Endometrial microvascular endothelial cells (primary cell): Measurements from ENCODE around the gene RASA4. TPM values are rescaled to one million over a fixed set of nuclear protein-coding genes. Genes with fewer than 3 reads are reported as not detected.
"Not testable (repeated sequence)": the region's sequence is repeated elsewhere in the genome, so short reads cannot be mapped to it uniquely, and the experiment has no call there.

ENCODE experiments used
- in situ Hi-C: cut with HindIII; loops from 2 replicates; pipeline ENCODE4 v1.10.0; 2017; ENCODE audit warnings: low sequenced_read_pairs, low pct_unique_long_range_greater_than_20kb; ENCODE audit errors: inconsistent ontology term
- total RNA-seq: library from RNA; depleted of rRNA; stranded (reverse); fragments of >200 nt; gene quantifications from one replicate; pipeline ENCODE4 v1.2.3, GENCODE V29; 2015; ENCODE audit errors: inconsistent ontology term

RASA4 gene
- total RNA-seq: 6.9 TPM

DNA sequence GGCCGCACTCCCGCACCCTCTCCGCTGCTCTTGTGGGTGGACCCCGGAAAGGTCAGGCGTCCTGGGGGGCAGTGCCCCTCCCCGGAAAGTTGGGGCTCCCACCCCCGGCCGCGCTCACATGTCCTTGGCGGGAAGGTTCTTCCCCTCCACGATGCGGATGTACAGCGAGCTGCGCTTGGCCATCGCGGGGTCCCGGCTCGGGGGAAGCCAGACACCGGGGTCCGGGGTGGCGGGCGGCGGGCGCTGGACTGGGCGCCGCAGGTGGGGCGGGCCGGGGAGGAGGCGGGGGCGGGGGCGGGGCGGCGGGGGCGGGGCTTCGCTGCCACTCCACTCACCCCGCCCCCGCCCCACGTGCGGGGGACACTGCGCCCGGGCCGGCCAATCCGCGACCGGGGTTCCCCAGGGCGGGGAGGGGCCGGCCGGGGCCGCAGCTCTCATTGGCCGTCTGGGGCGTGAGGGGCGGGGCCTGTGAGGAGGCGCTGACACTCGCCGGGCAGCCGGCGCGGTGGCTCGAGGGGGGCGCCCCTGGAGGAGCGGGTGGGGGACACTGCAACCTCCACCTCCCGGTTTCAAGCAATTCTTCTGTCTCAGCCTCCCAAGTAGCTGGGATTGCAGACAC lies at the start of gene RASA4:
TSS of gene RASA4 (minus strand) at position 250 of the 619 bp plus-strand sequence. CDS start at position 183, 67 bp downstream.
- in situ Hi-C loops: not testable (repeated sequence)

DNA sequence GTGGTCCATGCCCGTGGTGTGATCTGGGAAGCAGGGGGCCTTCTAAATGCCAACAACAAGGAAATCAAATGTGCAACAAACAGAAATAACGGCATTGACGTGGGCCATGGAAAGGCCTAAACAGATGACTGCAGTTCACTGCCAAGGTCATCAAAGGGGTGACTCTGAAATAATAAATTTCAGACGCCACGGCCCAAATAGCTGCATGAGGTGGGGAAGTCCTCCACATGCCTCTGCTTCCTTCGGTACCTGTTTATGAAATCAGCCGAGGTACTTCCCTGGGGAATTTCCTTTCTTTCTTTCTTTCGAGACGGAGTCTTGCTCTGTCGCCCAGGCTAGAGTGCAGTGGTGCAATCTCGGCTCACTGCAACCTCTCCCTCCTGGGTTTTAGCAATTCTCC lies 48.2 kb upstream of the RASA4 start:
- in situ Hi-C loops: not testable (repeated sequence)

DNA sequence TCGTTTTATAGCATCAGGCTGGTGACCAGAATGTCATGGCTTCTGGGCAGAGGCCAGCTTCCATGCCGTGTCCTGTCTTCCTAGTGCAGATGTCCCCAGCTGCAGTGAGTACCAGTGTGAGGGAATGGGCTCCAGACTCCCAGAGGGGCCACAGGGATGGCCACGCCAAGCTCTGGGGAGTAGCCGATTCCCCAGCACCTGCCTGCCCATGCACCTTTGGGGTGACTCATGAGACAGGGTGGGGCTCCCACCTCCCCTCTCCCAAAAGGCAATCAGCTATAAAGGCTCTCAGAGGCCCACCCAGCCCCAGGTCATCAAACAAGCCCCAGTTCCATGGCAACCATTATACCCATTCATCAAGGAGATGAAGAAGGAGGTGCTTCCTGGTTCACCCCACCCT lies 33.4 kb upstream of the RASA4 start, which contains the start of gene SPDYE2B:
TSS of gene SPDYE2B (plus strand) at position 396 of the 400 bp plus-strand sequence. CDS start 2,030 bp downstream, outside the sequence.
- in situ Hi-C loops: not testable (repeated sequence)

DNA sequence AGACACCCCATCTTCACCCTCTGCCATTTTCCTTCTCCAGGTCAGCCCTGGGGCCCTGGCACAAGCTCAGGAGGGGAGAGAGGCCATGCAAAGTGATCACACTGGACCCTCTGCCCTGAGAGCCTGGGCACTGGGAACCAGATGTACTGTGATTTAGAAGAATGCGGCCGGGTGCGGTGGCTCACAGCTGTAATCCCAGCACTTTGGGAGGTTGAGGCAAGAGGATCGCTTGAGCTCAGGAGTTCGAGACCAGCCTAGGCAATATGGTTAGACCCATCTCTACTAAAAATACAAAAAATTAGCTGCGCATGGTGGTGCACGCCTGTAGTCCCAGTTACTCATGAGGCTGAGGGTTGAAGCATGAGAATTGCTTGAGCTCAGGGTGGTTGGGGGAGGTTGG lies 31.3 kb upstream of the RASA4 start:
- in situ Hi-C loops: not testable (repeated sequence)

DNA sequence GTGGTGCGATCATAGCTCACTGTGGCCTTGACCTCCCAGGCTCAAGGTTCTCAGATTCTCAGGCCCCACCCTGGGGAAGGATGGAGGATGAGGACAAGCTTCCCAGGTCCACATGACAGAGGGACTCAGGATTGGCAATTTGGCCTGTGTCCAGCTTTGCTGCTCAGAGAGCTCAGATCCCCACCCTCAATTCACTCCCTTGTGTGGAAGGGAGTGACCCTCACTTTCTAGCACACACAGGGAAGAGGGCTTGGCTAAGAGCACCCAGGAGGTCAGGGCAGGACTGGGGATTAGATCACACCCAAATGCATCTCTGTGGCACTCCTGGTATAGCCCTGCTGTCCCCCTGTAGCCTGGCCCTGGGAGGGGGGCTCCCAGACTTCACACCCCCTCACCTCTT lies 26.8 kb upstream of the RASA4 start:
- in situ Hi-C loops: not testable (repeated sequence)

DNA sequence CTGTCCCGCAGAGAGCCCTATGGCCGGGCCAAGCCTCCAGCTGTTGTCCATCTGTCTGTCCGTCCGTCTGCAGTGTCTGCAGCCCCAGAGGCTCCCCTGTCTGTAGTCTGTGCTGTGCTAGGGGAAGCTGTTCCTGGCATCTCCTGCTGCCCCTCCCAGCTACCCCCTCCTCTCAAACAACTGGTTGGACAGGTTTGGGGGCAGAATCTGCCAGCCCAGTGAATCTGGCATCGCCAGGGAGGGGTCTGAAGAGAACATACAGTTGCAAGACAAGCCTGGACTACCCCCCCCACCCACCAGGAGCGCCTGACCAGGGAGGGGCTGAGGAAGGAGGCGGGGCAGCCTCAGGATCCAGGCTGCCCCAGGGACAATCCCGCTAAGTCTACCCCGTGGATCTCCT lies 26.1 kb upstream of the RASA4 start, which contains the start of gene UPK3BL1:
TSS of gene UPK3BL1 (minus strand) at position 101 of the 400 bp plus-strand sequence. CDS start at position 51, 50 bp downstream.
- in situ Hi-C loops: not testable (repeated sequence)

DNA sequence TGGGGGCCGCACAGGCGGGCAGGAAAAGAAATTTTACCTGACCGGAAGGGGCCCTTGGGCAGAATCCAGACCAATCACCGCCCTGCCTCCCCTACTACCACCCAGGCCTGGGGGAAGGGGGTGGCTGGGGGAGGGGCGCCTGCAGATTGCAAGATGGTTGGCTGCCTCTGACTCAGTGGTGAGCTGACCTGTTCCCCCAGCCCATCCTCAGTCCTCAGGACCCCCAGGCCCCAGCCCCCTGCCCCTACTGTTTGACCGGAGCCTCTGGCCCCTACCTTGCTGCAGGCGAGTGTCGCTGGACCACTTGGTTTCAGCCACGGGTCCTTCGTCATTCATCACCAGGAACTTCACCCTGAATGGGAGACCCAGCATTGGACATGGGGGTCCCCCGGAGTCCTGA lies 22.3 kb upstream of the RASA4 start:
- in situ Hi-C loops: not testable (repeated sequence)

DNA sequence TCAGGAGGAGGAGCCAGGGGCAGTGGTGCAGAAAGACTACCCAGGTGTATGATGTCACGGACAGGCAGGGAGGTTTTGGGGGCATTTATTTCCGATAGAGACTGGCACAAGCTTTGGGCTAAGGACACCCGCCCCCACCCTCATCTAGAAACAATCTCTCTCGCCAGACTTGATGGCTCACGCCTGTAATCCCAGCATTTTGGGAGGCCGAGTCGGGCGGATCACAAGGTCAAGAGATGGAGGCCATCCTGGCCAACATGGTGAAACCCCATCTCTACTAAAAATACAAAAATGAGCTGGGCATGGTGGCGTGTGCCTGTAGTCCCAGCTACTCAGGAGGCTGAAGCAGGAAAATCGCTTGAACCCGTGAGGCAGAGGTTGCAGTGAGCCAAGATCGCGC lies 20.4 kb upstream of the RASA4 start:
- in situ Hi-C loops: not testable (repeated sequence)

DNA sequence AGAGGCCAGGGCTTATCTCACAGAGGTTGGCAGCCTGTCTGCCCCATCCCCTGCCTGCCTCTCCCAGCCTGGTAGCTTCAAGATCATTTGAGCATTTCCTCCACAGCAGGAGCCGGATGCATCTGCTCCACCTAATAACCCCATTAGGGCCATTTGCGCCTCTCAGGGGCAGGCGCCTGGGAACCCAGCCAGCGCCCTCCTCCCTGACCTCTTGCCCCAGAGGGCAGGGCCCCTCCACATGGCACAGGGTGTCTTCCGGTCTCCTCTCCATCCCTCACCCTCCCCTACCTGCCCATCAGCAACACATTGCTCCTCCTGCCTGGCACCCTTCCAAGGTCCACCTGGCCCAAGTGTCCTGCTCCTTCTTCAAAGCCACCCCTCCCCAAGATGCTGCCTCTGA lies 18.8 kb upstream of the RASA4 start:
- in situ Hi-C loops: not testable (repeated sequence)

DNA sequence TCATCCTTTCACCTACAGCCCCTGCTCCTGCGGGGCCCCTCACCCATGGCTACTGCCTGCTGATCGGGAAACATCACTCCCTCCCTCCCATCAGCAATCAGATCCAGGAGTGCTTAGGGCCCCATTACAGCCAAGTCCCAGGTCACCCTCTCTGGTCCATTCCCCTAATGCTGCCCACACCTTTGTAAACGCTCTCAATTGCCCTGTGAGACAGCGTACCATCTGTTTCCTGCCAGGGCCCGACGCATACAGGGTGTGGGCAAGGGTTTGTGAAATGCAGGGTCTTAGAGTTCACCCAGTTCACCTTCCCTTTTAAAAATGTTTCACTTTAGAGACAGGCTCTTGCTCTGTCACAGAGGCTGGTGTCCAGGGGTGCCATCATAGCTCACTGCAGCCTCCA lies 17.7 kb upstream of the RASA4 start:
- in situ Hi-C loops: not testable (repeated sequence)

DNA sequence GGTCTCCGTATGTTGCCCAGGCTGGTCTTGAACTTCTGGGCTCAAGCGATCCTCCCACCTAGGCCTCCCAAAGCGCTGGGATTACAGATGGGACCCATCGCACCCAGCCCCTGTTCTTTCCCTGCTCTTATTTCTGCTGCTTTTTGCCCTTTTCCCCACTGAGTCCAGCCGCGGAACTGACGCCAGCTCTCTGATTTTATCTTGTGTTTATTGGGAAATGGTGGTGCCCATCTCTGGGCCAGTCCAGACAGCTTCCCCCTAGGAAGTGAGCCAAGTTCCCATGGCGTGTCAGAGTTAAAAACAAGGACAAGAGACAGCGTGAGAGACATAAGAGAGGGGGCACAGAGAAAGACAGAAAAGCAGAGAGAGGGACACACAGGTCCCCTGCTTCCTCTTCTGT lies 14.1 kb upstream of the RASA4 start:
- in situ Hi-C loops: not testable (repeated sequence)

DNA sequence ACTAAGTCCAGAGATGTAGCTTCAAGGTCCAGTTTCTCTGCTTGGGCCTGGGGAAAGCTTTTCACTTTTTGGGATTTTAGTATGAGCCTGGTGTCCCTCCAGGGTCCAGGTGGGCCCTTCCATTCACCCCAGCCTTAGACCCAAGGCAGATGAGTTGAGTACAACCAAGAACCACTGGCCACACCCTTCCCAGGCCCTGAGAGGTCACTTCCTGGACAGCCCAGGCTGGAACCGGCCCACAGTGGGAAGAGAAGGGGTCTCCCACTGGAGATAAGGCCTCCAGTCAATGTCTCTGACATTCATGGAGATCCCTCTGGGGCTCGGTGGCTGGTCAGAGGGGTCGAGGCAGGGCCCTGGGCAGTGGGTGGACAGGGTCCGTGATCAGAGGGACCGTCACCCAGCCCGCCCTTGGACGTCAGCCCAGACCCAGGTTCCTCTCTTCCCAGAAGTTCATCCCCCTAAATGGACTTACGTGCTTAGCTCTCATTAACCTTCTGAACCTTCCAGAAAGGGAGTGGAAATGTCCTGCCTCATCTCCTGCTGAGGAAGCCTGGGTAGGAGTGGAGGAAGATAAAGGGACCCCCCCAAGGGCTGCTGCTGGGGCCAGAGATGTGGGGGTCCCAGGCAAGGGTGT lies 10.8 kb upstream of the RASA4 start:
- in situ Hi-C loops: not testable (repeated sequence)

DNA sequence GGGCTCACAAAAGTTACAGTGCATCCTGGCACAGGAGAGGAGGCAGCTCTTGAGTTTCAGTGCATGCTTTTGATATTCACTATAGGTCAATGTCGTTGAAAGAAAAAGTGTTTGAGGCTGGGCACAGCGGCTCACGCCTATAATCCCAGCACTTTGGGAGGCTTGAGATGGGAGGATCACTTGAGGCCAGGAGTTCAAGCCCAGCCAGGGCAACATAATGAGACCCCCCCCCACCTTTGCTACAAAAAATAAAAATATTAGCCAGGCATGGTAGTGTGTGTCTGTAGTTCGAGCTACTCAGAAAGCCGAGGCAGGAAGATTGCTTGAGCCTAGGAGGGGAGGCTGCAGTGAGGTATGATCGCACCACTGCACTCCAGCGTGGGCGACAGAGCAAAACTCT lies 1.6 kb upstream of the RASA4 start:
- in situ Hi-C loops: not testable (repeated sequence)

DNA sequence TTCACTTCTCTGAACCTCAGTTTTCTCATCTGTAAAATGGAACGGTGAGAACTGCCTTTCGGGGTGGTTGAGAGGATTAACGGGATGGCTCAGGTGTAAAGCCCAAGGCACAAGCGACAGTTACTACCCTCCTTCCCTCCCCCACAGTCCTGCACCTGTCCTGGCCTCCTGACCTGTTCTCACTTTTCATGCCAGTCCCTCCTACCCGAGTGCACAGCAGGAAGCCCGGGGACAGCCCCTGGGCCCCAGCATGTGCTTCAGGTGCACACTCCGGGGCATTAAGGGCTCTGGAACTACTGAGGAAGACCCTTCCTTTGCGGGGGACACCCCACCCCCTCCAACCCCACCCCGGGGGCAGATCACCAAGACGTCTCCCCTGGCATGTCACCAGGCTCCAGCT lies 626 bp downstream of the RASA4 start:
- in situ Hi-C loops: not testable (repeated sequence)

DNA sequence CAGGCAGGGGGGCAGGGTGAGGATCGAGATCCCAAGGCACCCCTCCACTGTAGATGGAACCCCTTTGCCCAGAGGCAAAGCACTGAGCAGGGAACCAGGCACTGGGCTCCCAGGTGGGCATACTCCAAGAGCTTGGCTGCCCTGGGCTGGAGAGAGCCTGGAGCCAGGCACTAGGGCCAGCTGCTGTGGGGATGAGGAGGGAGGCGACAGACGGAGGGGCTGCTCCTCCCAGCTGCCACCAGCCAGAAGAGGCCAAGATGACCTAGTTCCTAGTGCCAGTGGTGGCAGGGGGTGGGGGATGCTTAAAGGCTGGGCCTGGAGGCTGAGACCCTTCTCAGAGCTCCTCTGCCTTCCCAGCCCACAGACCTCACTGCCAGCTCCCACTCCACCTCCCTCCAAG lies 1.7 kb downstream of the RASA4 start:
- in situ Hi-C loops: not testable (repeated sequence)

DNA sequence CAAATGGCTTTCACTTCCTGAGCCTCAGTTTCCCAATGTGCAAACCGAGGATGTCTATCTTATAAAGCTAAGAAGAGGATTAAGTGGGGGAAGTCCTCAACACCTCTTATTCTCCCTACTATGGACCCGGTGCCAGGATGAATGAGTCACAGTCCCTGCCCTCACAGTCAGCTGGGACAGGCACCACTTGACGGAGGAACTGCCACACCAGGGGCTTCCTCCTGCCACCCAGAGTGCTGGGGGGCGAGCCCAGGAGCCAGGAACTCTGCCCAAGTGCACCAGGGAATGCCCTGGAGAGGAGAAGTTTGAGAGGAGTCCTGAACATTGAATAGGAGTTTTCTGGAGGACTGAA lies 2.2 kb downstream of the RASA4 start:
- in situ Hi-C loops: not testable (repeated sequence)

DNA sequence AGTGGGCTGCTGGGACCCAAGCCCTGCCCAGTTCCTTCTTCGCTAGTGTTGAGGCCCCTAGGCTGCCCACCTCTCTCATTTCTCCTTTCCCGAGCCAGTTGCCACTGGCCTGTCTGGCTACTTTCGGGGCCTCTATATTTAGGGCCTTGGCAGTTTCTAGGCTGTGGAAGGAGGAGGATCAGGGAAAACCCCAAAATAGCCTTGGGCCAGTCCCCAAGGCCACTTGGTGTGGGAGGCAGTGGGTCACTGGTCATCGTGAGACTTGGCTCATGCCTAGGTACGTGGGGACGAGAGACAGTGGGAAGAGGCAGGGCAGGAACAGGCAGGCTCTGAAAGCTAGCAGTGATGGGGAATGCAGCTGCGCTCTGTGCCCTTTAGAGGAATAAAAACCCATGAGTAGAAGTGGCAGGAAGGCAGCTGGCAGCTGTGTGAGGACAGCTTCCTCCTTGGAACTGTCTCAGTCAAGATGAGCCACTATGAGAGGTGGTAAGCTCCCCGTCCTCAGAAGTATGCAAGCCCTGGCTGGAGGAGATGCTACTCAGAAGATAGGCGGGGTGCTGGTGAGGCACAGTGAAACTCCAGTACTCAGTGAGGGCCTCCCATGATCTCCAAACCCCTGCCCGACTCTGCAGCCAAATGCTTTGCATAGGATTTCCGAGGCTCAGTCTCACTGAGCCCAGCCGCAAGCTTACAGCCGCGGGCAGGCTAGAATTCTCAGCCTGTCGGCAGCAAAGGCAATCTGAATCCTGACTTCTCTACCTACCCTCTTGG lies 2.8 kb downstream of the RASA4 start:
- in situ Hi-C loops: not testable (repeated sequence)

DNA sequence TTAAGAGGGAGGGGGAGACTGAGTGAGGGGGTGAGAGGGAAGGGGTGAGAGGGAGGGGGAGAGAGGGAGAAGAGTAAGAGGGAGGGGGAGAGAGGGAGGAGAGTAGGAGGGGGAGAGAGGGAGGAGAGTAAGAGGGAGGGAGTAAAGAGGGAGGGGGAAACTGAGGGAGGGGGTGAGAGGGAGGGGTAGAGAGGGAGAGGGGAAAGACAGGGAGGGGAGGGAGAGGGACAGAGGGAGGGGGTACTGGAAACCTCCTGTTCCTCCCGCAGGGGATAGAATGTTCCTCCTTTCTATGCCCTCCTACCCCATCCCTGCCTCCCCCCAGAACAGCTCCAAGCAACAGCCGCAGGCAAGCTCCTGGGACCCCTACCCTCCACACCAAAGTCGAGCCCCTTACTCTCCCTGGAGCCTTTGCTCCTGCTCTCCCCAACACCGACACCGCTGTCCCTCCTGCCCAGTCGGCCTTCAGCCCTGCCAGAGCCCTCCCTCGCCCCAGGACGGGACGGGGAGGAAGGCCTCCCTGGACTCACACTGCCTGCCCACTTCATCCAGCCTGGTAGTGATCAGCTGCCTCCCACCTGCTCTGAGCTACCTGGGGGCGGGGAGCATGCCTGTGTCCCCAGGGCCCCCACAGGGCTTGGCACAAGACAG lies 4.8 kb downstream of the RASA4 start:
- in situ Hi-C loops: not testable (repeated sequence)

DNA sequence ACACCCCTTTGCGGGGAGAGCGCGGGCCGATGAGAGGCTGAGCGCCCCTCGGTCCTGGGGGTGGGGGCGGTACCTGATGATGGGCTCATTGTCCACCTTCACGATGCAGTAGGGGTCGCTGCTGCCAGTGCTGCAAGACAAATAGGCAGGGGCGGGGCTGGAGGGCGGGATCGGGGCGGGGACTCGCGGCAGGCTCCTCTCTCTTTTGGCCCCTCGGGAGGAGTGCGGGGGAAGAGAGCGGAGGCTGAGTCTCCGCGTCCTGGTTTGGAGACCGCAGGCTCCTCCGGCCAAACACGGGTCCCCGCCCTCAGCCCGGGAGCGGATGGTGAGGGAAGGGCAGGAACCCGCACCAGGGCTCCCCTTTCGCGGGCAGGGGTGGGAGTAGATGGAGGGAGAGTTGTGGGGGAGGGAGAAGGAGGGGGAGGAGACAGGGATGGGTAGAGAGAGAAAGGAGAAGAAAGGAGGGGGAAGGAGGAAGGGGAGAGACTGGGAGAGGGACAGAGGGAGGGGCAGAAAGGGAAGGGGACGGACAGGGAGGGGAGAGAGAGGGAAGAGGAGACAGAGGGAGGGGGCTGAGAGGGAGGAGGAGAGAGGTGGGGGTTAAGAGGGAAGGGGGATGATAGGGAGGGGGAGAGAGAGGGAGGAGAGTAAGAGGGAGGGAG lies 5.4 kb downstream of the RASA4 start:
- in situ Hi-C loops: not testable (repeated sequence)
